IMR-90 (cell line): ENCODE measurements around the gene PRKRIP1. TPM values are rescaled to one million over a fixed set of nuclear protein-coding genes. Genes with fewer than 3 reads are reported as not detected.
A peak's percentile ranks its signal among the peaks of the same experiment; 100 is the strongest.

Experiments used
- ATAC-seq: fragments of 200-7000 bp; cut with Tn5 transposase; 2 replicates; pipeline ENCODE4 v1.9.1; 2020; ENCODE audit warnings: low read depth, mild to moderate bottlenecking, moderate library complexity
- BruUV-seq: library from RNA; stranded (reverse); fragments of 400-500 nt; replicated peaks from 2 replicates; lab custom pipeline; 2021; lab: Mats Ljungman, UMichigan
- CTCF ChIA-PET: fragments of 300-600 bp; formaldehyde crosslinking; extraction: SDS; loops from one replicate; lab custom pipeline; 2021; ENCODE audit warnings: antibody characterized with exemption; lab: Yijun Ruan, JAX
- POLR2A ChIA-PET: fragments of 300-600 bp; sonication (Branson Sonifier 250); formaldehyde crosslinking; loops from one replicate; lab custom pipeline; 2022; ENCODE audit warnings: antibody characterized with exemption; ENCODE audit not compliant: unreplicated experiment; lab: Charles Lee
- DNase-seq: peaks from one replicate; pipeline ENCODE4 v3.0.0; 2013
- H2AFZ ChIP-seq: replicated peaks from 2 replicates; pipeline ENCODE3; 2013; ENCODE audit warnings: low read length, mild to moderate bottlenecking; ENCODE audit not compliant: poor library complexity
- H2AK5ac ChIP-seq: 2 replicates; pipeline ENCODE4 v1.6.1; 2013; ENCODE audit warnings: low read depth, low read length, inconsistent platforms
- H2AK9ac ChIP-seq: replicated peaks from 2 replicates; pipeline ENCODE3; 2013; ENCODE audit warnings: mild to moderate bottlenecking, low read depth, low read length, moderate library complexity; ENCODE audit not compliant: poor library complexity
- H2BK120ac ChIP-seq: 2 replicates; pipeline ENCODE4 v1.6.1; 2013; ENCODE audit warnings: low read depth, low read length, inconsistent platforms
- H2BK15ac ChIP-seq: 3 replicates; pipeline ENCODE4 v1.6.1; 2013; ENCODE audit warnings: low read depth, low read length, inconsistent platforms
- H2BK20ac ChIP-seq: 2 replicates; pipeline ENCODE4 v1.6.1; 2013; ENCODE audit warnings: low read depth, mild to moderate bottlenecking, inconsistent platforms, low read length, moderate library complexity
- H2BK5ac ChIP-seq: 2 replicates; pipeline ENCODE4 v1.6.1; 2013; ENCODE audit warnings: mild to moderate bottlenecking, low read depth, low read length, inconsistent platforms; ENCODE audit not compliant: poor library complexity, severe bottlenecking
- H3K14ac ChIP-seq: replicated peaks from 2 replicates; pipeline ENCODE4 v1.6.1; 2013; ENCODE audit warnings: low read depth, low read length, inconsistent platforms
- H3K18ac ChIP-seq: 2 replicates; pipeline ENCODE4 v1.6.1; 2013; ENCODE audit warnings: low read depth, low read length, control low read depth
- H3K23ac ChIP-seq: 2 replicates; pipeline ENCODE4 v1.6.1; 2013; ENCODE audit warnings: low read depth, low read length, inconsistent platforms
- H3K27ac ChIP-seq: 2 replicates; pipeline ENCODE4 v1.5.1; 2013; ENCODE audit warnings: mild to moderate bottlenecking, control low read depth, low read length; ENCODE audit not compliant: insufficient read depth
- H3K27me3 ChIP-seq: 2 replicates; pipeline ENCODE4 v1.6.1; 2013; ENCODE audit warnings: low read length; ENCODE audit not compliant: control insufficient read depth, insufficient read depth
- H3K36me3 ChIP-seq: 2 replicates; pipeline ENCODE4 v1.6.1; 2013; ENCODE audit warnings: low read length, mixed read lengths; ENCODE audit not compliant: control insufficient read depth, insufficient read depth
- H3K4ac ChIP-seq: 2 replicates; pipeline ENCODE4 v1.6.1; 2013; ENCODE audit warnings: low read depth, low read length, inconsistent platforms
- H3K4me1 ChIP-seq: 2 replicates; pipeline ENCODE4 v1.6.1; 2013; ENCODE audit warnings: low read length, mixed read lengths; ENCODE audit not compliant: control insufficient read depth, insufficient read depth
- H3K4me2 ChIP-seq: 2 replicates; pipeline ENCODE4 v1.6.1; 2013; ENCODE audit warnings: low read depth, mild to moderate bottlenecking, control low read depth, low read length, moderate library complexity
- H3K4me3 ChIP-seq: 2 replicates; pipeline ENCODE4 v1.5.1; 2013; ENCODE audit warnings: low read depth, mild to moderate bottlenecking, control low read depth, low read length, moderate library complexity; ENCODE audit not compliant: insufficient read depth
- H3K56ac ChIP-seq: 2 replicates; pipeline ENCODE4 v1.6.1; 2013; ENCODE audit warnings: low read length, inconsistent platforms; ENCODE audit not compliant: insufficient read depth; ENCODE audit errors: extremely low read depth
- H3K79me1 ChIP-seq, 2 experiments: 2 replicates each; pipeline ENCODE4 v1.6.1; 2013; ENCODE audit warnings: low read length in 2 of 2, inconsistent platforms in 1 of 2, low read depth in 1 of 2
- H3K9ac ChIP-seq: 2 replicates; pipeline ENCODE4 v1.6.1; 2013; ENCODE audit warnings: low read depth, low read length, control low read depth
- H3K9me1 ChIP-seq: 2 replicates; pipeline ENCODE4 v1.6.1; 2013; ENCODE audit warnings: low read length, inconsistent platforms; ENCODE audit not compliant: insufficient read depth
- H3K9me3 ChIP-seq: 2 replicates; pipeline ENCODE4 v1.6.1; 2013; ENCODE audit warnings: low read length; ENCODE audit not compliant: control insufficient read depth, insufficient read depth
- H4K20me1 ChIP-seq: 2 replicates; pipeline ENCODE4 v1.6.1; 2013; ENCODE audit warnings: low read length, inconsistent platforms; ENCODE audit not compliant: insufficient read depth
- H4K5ac ChIP-seq: 2 replicates; pipeline ENCODE4 v1.6.1; 2013; ENCODE audit warnings: mild to moderate bottlenecking, low read depth, low read length, control low read depth
- H4K8ac ChIP-seq, 2 experiments: 2 replicates each; pipeline ENCODE4 v1.6.1; 2013; ENCODE audit warnings: low read depth in 2 of 2, low read length in 2 of 2, control low read depth in 1 of 2, inconsistent platforms in 1 of 2
- H4K91ac ChIP-seq: 2 replicates; pipeline ENCODE4 v1.6.1; 2013; ENCODE audit warnings: low read depth, low read length, inconsistent platforms; ENCODE audit not compliant: insufficient read depth
- BHLHE40 ChIP-seq: fragments of 150-350 bp; IDR thresholded peaks from 2 replicates; pipeline ENCODE4 v1.6.1; 2016; ENCODE audit warnings: mild to moderate bottlenecking, low read depth, low read length
- CEBPB ChIP-seq: IDR thresholded peaks from 2 replicates; pipeline ENCODE4 v1.6.1; 2012; ENCODE audit warnings: low read depth, low read length, improper control_type of control experiment
- CTCF ChIP-seq: conservative IDR thresholded peaks from 2 replicates; pipeline ENCODE4 v1.5.1; 2012; ENCODE audit warnings: mild to moderate bottlenecking, low read depth, low read length, improper control_type of control experiment
- ELK1 ChIP-seq: fragments of 150-350 bp; IDR thresholded peaks from 2 replicates; pipeline ENCODE4 v1.6.1; 2016; ENCODE audit warnings: low read depth, mild to moderate bottlenecking, low read length, moderate library complexity, borderline replicate concordance
- FOS ChIP-seq: fragments of 150-350 bp; IDR thresholded peaks from 2 replicates; pipeline ENCODE4 v1.6.1; 2016; ENCODE audit warnings: low read depth, low read length
- MAFK ChIP-seq: IDR thresholded peaks from 2 replicates; pipeline ENCODE4 v1.6.1; 2012; ENCODE audit warnings: low read depth, low read length, improper control_type of control experiment
- MAZ ChIP-seq: IDR thresholded peaks from 2 replicates; pipeline ENCODE4 v1.6.1; 2012; ENCODE audit warnings: low read depth, mild to moderate bottlenecking, low read length, improper control_type of control experiment, moderate library complexity, borderline replicate concordance
- NFE2L2 ChIP-seq: fragments of 150-350 bp; IDR thresholded peaks from 2 replicates; pipeline ENCODE4 v1.6.1; 2016; ENCODE audit warnings: low read depth, mild to moderate bottlenecking, low read length
- POLR2A ChIP-seq: IDR thresholded peaks from 2 replicates; pipeline ENCODE4 v1.6.1; 2012; ENCODE audit warnings: mild to moderate bottlenecking, low read depth, low read length
- RAD21 ChIP-seq: IDR thresholded peaks from 2 replicates; pipeline ENCODE4 v1.6.1; 2012; ENCODE audit warnings: low read length, improper control_type of control experiment
- RCOR1 ChIP-seq: IDR thresholded peaks from 2 replicates; pipeline ENCODE4 v1.6.1; 2012; ENCODE audit warnings: mild to moderate bottlenecking, low read length, improper control_type of control experiment; ENCODE audit not compliant: insufficient replicate concordance
- RFX5 ChIP-seq: IDR thresholded peaks from 2 replicates; pipeline ENCODE4 v1.8.0; 2012; ENCODE audit warnings: low read depth, mild to moderate bottlenecking, low read length, moderate library complexity
- SMC3 ChIP-seq: fragments of 150-350 bp; IDR thresholded peaks from 2 replicates; pipeline ENCODE4 v1.6.1; 2016; ENCODE audit warnings: low read depth, mild to moderate bottlenecking, antibody characterized with exemption, low read length, moderate library complexity
- USF2 ChIP-seq: fragments of 150-350 bp; IDR thresholded peaks from 2 replicates; pipeline ENCODE4 v1.6.1; 2017; ENCODE audit warnings: mild to moderate bottlenecking, antibody characterized with exemption, low read length, low read depth
- WGBS, 2 experiments: methylation state at CpG; one replicate each; pipeline versions ENCODE4 v1.1.5 to v1.1.7; 2013; ENCODE audit warnings: missing lambda C conversion rate in 2 of 2; ENCODE audit not compliant: insufficient read length in 1 of 2; ENCODE audit errors: extremely low coverage in 2 of 2; 5-methylcytosine and 5-hydroxymethylcytosine counted together
- dilution Hi-C: fragments of 300-500 bp; cut with HindIII; formaldehyde crosslinking; loops from one replicate; pipeline ENCODE4 v1.14.3; 2018; ENCODE audit warnings: low sequenced_read_pairs; ENCODE audit not compliant: unreplicated experiment
- in situ Hi-C: fragments of 300-500 bp; cut with MboI; formaldehyde crosslinking; loops from 3 replicates; pipeline ENCODE4 v1.14.3; 2019; ENCODE audit warnings: low sequenced_read_pairs, inconsistent platforms, mixed read lengths
- intact Hi-C: fragments of 100-400 bp; cut with micrococcal nuclease; formaldehyde crosslinking; loops from 2 replicates; pipeline ENCODE4 v1.10.0; 2022
- polyA plus RNA-seq, 3 experiments: library from polyadenylated mRNA; depleted of rRNA; stranded (reverse); fragments of >200 nt; gene quantifications; 2 replicates each; pipeline ENCODE4 v1.2.3, GENCODE V29; 2012; ENCODE audit warnings: low replicate concordance in 1 of 3
- total RNA-seq: library from RNA; depleted of rRNA; stranded (reverse); fragments of >200 nt; gene quantifications from 2 replicates; pipeline ENCODE4 v1.2.3, GENCODE V29; 2012

Gene PRKRIP1
- total and polyA plus RNA-seq, 2 of the 4 experiments (the other 2 are of a cell fraction): 6.5 to 21.6 TPM

- H2AK9ac ChIP-seq: peak overlapping the region; percentile 23
- POLR2A ChIA-PET: no interaction called here
These were observed 74.0 kb downstream of the PRKRIP1 start for GRCh38 chr7:102469972-102470825.

More at GRCh38 chr7:102469972-102470825, 74.0 kb downstream of the PRKRIP1 start:
- H4K8ac ChIP-seq: no peak overlapping the region
- CTCF ChIA-PET: interaction anchor here (0.5 kb wide), 1 partner anchor 1595 kb away, joined by 3 read pairs; the partner anchor contains the start of gene SRRT
- H3K4me1 ChIP-seq: peaks cover 2% of the 10 kb centered on the region; the same call in 1 of the 2 replicates
- no peak overlapping the region for H3K4me2 ChIP-seq
- no peaks in the 10 kb centered on the region for H3K9me3 ChIP-seq
- intact Hi-C loops (no loop called here), dilution Hi-C loops (no loop called here), in situ Hi-C loops (no loop called here)
- no peak overlapping the region for H3K27ac ChIP-seq
- peaks cover 11% of the 10 kb centered on the region for H4K20me1 ChIP-seq
- no peak overlapping the region for H3K9ac ChIP-seq
- no peak overlapping the region for H3K14ac ChIP-seq
- no peak overlapping the region for H2BK5ac ChIP-seq
- H2AK5ac ChIP-seq: no peak overlapping the region
- 98% methylated on average over 10 of the region's 20 CpGs; no CpG with 5 or more reads in 1 of the 2 experiments for WGBS, 2 experiments
- H4K5ac ChIP-seq: no peak overlapping the region
- H2BK120ac ChIP-seq: no peak overlapping the region
- peaks cover 9% of the 10 kb centered on the region for H3K9me1 ChIP-seq
- H3K27me3 ChIP-seq: no peaks in the 10 kb centered on the region
- no peak overlapping the region for H3K56ac ChIP-seq
- BruUV-seq: no TSS peak
- no peak overlapping the region for H3K23ac ChIP-seq
- no peak for DNase-seq
- H3K18ac ChIP-seq: no peak overlapping the region
- H2BK15ac ChIP-seq: no peak overlapping the region
- no peak overlapping the region for H4K91ac ChIP-seq
- H3K36me3 ChIP-seq: peaks cover 39% of the 10 kb centered on the region
- no peak overlapping the region for H3K4ac ChIP-seq
- H2BK20ac ChIP-seq: no peak overlapping the region
- TF ChIP-seq ELK1: no peak
- no peak for TF ChIP-seq RFX5
- TF ChIP-seq BHLHE40: no peak
- no peak for TF ChIP-seq FOS
- TF ChIP-seq RAD21: no peak
- no peak for TF ChIP-seq SMC3
- no peak for TF ChIP-seq RCOR1
- no peak for TF ChIP-seq CEBPB
- TF ChIP-seq CTCF: no peak
- TF ChIP-seq MAZ: no peak
- TF ChIP-seq USF2: no peak
- TF ChIP-seq MAFK: no peak
- TF ChIP-seq POLR2A: no peak
- no peak for TF ChIP-seq NFE2L2
- no peak for ATAC-seq
- no peak overlapping the region for H2AFZ ChIP-seq
- no peak overlapping the region for H3K4me3 ChIP-seq
- H3K79me1 ChIP-seq: peaks cover 9 to 29% of the 10 kb centered on the region in 2 experiments
